Measurements from ENCODE around the gene NPTXR. TPM values are rescaled to one million over a fixed set of nuclear protein-coding genes. Genes with fewer than 3 reads are reported as not detected.

Gene NPTXR
- total and polyA plus RNA-seq, 4 donors: 0.98 to 5.8 (median 2.8) TPM

DNA sequence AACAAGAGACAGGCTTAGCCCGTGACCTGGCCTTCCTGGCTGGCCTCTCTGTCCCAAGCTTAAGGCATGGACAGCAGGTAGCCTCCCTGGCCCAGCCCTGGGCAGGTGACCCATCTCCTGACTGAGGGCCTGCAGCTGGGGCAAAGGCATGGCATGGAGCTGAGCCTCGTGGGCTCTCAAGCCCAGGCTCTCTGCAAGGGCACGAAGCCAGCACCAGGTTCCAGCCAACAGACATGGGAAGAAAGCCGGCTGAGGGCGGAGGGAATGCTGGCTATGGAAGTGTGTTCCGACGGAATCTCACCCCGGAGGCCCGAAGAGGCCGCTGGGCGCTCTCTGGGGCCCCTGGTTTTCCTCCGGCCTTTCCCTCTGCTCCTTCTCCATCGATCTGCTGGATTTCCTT is 62.8 kb downstream of the NPTXR start:
- Histone ChIP-seq H3K9ac (ENCODE audit: insufficient read depth in 1 of 2, low read length in 2 of 2) (no peak overlapping the region), H3K4me3 (no peak overlapping the region), H3K27me3 (ENCODE audit: control insufficient read depth in 3 of 3, insufficient read depth in 3 of 3, low read length in 2 of 3) (no peaks in the 10 kb centered on the region), H3K36me3 (ENCODE audit: control insufficient read depth in 4 of 4, insufficient read depth in 4 of 4, low read length in 4 of 4) (peaks cover 0 to 25% (median 8%) of the 10 kb centered on the region in 4 donors), H3K9me3 (ENCODE audit: control insufficient read depth in 4 of 4, insufficient read depth in 3 of 4, low read length in 3 of 4) (no peaks in the 10 kb centered on the region), H3K4me1 (ENCODE audit: control insufficient read depth in 5 of 5, insufficient read depth in 5 of 5, low read length in 5 of 5) (peaks cover 0 to 3% (median 0%) of the 10 kb centered on the region in 5 donors), H3K27ac (ENCODE audit: low read depth in 1 of 2, low read length in 1 of 2) (peak overlapping the region in 1 of 2 donors; percentile 53)
- 90 to 93% methylated on average over 13 of the region's 13 CpGs for WGBS, 2 donors
- DNase-seq (no peak), ATAC-seq (ENCODE audit: insufficient read depth, low FRiP score) (no peak)
- TF ChIP-seq, protein P1, sequence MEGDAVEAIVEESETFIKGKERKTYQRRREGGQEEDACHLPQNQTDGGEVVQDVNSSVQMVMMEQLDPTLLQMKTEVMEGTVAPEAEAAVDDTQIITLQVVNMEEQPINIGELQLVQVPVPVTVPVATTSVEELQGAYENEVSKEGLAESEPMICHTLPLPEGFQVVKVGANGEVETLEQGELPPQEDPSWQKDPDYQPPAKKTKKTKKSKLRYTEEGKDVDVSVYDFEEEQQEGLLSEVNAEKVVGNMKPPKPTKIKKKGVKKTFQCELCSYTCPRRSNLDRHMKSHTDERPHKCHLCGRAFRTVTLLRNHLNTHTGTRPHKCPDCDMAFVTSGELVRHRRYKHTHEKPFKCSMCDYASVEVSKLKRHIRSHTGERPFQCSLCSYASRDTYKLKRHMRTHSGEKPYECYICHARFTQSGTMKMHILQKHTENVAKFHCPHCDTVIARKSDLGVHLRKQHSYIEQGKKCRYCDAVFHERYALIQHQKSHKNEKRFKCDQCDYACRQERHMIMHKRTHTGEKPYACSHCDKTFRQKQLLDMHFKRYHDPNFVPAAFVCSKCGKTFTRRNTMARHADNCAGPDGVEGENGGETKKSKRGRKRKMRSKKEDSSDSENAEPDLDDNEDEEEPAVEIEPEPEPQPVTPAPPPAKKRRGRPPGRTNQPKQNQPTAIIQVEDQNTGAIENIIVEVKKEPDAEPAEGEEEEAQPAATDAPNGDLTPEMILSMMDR (IDR thresholded peaks at IDR 0.05; ENCODE audit: control extremely low read depth, extremely low read depth): no peak

DNA sequence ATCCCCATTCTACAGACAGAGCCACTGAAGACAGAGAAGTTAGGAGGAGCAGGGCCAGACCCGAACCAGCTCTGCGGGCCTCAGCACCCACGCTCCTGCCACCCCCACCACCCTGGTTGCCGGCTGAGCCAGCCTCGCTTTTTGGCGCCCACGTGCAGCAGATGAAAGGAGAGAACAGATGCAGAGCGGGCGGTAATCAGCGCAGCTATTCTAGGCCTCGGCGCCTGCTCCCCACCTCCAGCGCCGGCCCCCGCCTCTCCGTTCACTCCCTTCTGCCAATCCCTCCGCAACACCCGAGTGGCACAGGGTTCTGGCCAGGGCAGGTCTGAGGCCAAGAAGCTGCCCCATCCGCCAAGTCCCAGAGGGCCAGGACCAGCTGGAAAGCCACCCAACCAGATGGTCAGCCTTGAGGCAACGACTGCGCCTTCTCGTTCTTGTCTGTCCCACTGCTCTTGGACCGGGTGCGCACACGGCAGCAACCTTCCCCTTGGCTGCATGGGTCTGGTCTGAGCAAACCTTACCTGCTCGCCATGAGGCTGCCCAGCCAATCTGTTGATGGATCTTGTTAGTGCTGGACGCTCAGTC is 66.6 kb downstream of the NPTXR start:
- WGBS, 2 donors: 93 to 97% methylated on average over 27 of the region's 27 CpGs
- Histone ChIP-seq H3K4me1 (ENCODE audit: control insufficient read depth in 5 of 5, insufficient read depth in 5 of 5, low read length in 5 of 5) (no peaks in the 10 kb centered on the region), H3K36me3 (ENCODE audit: control insufficient read depth in 4 of 4, insufficient read depth in 4 of 4, low read length in 4 of 4) (peaks cover 0 to 25% (median 2%) of the 10 kb centered on the region in 4 donors), H3K9me3 (ENCODE audit: control insufficient read depth in 4 of 4, insufficient read depth in 3 of 4, low read length in 3 of 4) (no peaks in the 10 kb centered on the region), H3K27me3 (ENCODE audit: control insufficient read depth in 3 of 3, insufficient read depth in 3 of 3, low read length in 2 of 3) (no peaks in the 10 kb centered on the region), H3K4me3 (no peak overlapping the region), H3K9ac (ENCODE audit: insufficient read depth in 1 of 2, low read length in 2 of 2) (no peak overlapping the region), H3K27ac (ENCODE audit: low read depth in 1 of 2, low read length in 1 of 2) (no peak overlapping the region)
- ATAC-seq (ENCODE audit: insufficient read depth, low FRiP score): no peak
- no peak for DNase-seq
- TF ChIP-seq, protein P1 (IDR thresholded peaks at IDR 0.05; ENCODE audit: control extremely low read depth, extremely low read depth): no peak

DNA sequence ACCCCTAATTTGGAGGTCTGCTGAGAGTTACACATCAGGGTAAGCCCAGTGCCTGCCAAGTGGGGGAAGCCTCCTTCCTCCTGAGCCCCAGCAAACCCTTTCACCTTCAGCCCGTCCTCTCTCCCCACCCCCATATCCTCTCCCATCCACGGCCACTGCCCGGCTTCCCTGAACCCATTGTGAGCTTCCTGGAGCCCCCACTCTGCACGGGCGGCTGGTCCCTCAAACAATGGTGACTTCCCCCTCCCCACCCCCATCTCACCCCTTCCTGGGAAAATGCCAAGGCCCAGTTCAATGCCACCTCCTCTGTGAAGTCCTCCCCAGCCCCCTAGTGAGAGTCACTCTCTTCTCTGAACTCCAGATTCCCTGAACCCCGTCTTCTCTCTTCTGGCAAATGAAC is 67.7 kb downstream of the NPTXR start:
- peaks cover 0 to 21% (median 0%) of the 10 kb centered on the region in 4 donors for H3K36me3 ChIP-seq (ENCODE audit: control insufficient read depth in 4 of 4, insufficient read depth in 4 of 4, low read length in 4 of 4)
- H3K4me3 ChIP-seq: no peak overlapping the region
- ATAC-seq (ENCODE audit: insufficient read depth, low FRiP score) (no peak), DNase-seq (no peak)
- H3K9ac ChIP-seq (ENCODE audit: insufficient read depth in 1 of 2, low read length in 2 of 2): no peak overlapping the region
- no peaks in the 10 kb centered on the region for H3K9me3 ChIP-seq (ENCODE audit: control insufficient read depth in 4 of 4, insufficient read depth in 3 of 4, low read length in 3 of 4)
- no peaks in the 10 kb centered on the region for H3K27me3 ChIP-seq (ENCODE audit: control insufficient read depth in 3 of 3, insufficient read depth in 3 of 3, low read length in 2 of 3)
- WGBS, 2 donors: 51 to 59% methylated on average over 6 of the region's 6 CpGs
- no peak overlapping the region for H3K27ac ChIP-seq (ENCODE audit: low read depth in 1 of 2, low read length in 1 of 2)
- no peaks in the 10 kb centered on the region for H3K4me1 ChIP-seq (ENCODE audit: control insufficient read depth in 5 of 5, insufficient read depth in 5 of 5, low read length in 5 of 5)
- TF ChIP-seq, protein P1 (IDR thresholded peaks at IDR 0.05; ENCODE audit: control extremely low read depth, extremely low read depth): no peak

DNA sequence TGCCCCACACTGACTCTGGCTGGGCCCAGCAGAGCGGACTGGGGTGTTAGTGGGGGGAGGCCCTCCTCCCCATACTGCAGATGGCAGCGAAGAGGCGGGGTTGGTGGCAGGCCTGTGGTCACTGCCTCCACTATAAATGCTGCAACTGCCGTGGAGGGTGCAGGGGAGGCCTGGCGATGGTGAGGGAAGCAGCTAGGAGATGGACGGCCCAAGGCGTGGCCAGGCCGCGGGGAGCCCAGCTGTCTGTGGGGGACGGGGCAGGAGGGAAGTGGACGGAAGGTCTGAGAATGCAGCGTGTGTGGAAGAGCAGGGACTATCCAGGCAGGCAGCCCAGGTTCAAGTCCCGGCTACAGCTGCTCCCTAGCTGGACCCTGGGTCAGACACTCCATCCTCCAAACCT is 68.2 kb downstream of the NPTXR start:
- WGBS, 2 donors: 75 to 82% methylated on average over 13 of the region's 13 CpGs
- no peaks in the 10 kb centered on the region for H3K4me1 ChIP-seq (ENCODE audit: control insufficient read depth in 5 of 5, insufficient read depth in 5 of 5, low read length in 5 of 5)
- H3K4me3 ChIP-seq: no peak overlapping the region
- TF ChIP-seq, protein P1 (IDR thresholded peaks at IDR 0.05; ENCODE audit: control extremely low read depth, extremely low read depth): no peak
- ATAC-seq (ENCODE audit: insufficient read depth, low FRiP score) (no peak), DNase-seq (no peak)
- H3K27ac ChIP-seq (ENCODE audit: low read depth in 1 of 2, low read length in 1 of 2): no peak overlapping the region
- H3K36me3 ChIP-seq (ENCODE audit: control insufficient read depth in 4 of 4, insufficient read depth in 4 of 4, low read length in 4 of 4): peaks cover 0 to 17% (median 0%) of the 10 kb centered on the region in 4 donors
- H3K9ac ChIP-seq (ENCODE audit: insufficient read depth in 1 of 2, low read length in 2 of 2): no peak overlapping the region
- no peaks in the 10 kb centered on the region for H3K9me3 ChIP-seq (ENCODE audit: control insufficient read depth in 4 of 4, insufficient read depth in 3 of 4, low read length in 3 of 4)
- H3K27me3 ChIP-seq (ENCODE audit: control insufficient read depth in 3 of 3, insufficient read depth in 3 of 3, low read length in 2 of 3): no peaks in the 10 kb centered on the region
